HG03378 (cell line): ENCODE data around the gene PNMA8B.
"Not testable (repeated sequence)": the region's sequence is repeated elsewhere in the genome, so short reads cannot be mapped to it uniquely, and the experiment has no call there.

ENCODE experiments used
- ATAC-seq: cut with Tn5 transposase; IDR thresholded peaks from one replicate; pipeline ENCODE4 v1.9.1; 2021; ENCODE audit warnings: mild to moderate bottlenecking, moderate library complexity; ENCODE audit not compliant: unreplicated experiment

The PNMA8B gene

GRCh38 chr19:46495786-46496099 is at the start of gene PNMA8B:
Gene PNMA8B, minus strand, starts transcription at chr19:46495867. Its CDS starts 402 bp downstream, at chr19:46495465.
- no peak for ATAC-seq

- ATAC-seq: no peak
These were observed 49.0 kb upstream of the PNMA8B start for GRCh38 chr19:46544651-46545050.

- ATAC-seq: no peak
These were observed 47.0 kb upstream of the PNMA8B start for GRCh38 chr19:46542428-46543230.

- no peak for ATAC-seq
These were observed 41.8 kb upstream of the PNMA8B start for GRCh38 chr19:46537136-46538097.

- no peak for ATAC-seq
These were observed 40.7 kb upstream of the PNMA8B start for GRCh38 chr19:46536391-46536790.

- ATAC-seq: no peak
These were observed 38.0 kb upstream of the PNMA8B start for GRCh38 chr19:46533621-46534081.

GRCh38 chr19:46533078-46533620 is 37.5 kb upstream of the PNMA8B start:
- ATAC-seq: no peak

- ATAC-seq: no peak
These were observed 35.0 kb upstream of the PNMA8B start for GRCh38 chr19:46530636-46531035.

GRCh38 chr19:46529622-46530451 is 34.2 kb upstream of the PNMA8B start:
- no peak for ATAC-seq

GRCh38 chr19:46528601-46529590 is 33.2 kb upstream of the PNMA8B start:
- no peak for ATAC-seq

GRCh38 chr19:46526801-46527200 is 31.1 kb upstream of the PNMA8B start:
- ATAC-seq: not testable (repeated sequence)

- no peak for ATAC-seq
These were observed 28.6 kb upstream of the PNMA8B start for GRCh38 chr19:46524308-46524707.

GRCh38 chr19:46522988-46523387 is 27.3 kb upstream of the PNMA8B start:
- ATAC-seq: not testable (repeated sequence)

GRCh38 chr19:46521241-46521868 is 25.7 kb upstream of the PNMA8B start:
- ATAC-seq: no peak

- ATAC-seq: no peak
These were observed 24.9 kb upstream of the PNMA8B start for GRCh38 chr19:46520616-46521015.

- no peak for ATAC-seq
These were observed 21.8 kb upstream of the PNMA8B start for GRCh38 chr19:46517471-46517870.

GRCh38 chr19:46515879-46516350 is 20.2 kb upstream of the PNMA8B start:
- ATAC-seq: no peak

- ATAC-seq: no peak
These were observed 19.6 kb upstream of the PNMA8B start for GRCh38 chr19:46515290-46515609.
